ENCODE data around the gene FPR1.

Gene FPR1

DNA sequence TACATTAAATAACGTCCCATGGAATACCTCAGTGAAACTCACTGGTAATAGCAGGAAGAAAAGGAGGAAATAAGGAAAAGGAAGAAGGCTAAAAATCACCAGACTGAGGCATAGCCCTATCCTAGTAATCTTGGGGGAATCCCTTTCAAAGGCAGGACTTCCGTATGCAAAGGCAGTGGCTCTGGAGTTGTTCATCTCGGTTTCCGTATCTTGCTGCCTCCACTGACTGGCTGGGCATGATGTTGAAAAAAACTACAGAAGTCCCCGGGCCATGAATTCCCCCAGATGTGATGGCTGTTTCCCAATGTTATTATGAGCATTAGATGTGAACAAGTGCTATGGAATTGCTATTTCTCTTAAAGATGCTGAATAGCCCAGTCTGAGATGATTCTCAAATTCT, 14.8 kb upstream of the FPR1 start:
- CTCF ChIA-PET, result no interaction called here
- POLR2A ChIA-PET, result no interaction called here
- DNase-seq (ENCODE audit: extremely low spot score), result no peak
- TF ChIP-seq NFRKB (IDR thresholded peaks at IDR 0.05) (no peak), BHLHE40 (IDR thresholded peaks at IDR 0.05; ENCODE audit: borderline replicate concordance) (no peak), CTBP1 (IDR thresholded peaks at IDR 0.05; ENCODE audit: borderline replicate concordance) (no peak)

DNA sequence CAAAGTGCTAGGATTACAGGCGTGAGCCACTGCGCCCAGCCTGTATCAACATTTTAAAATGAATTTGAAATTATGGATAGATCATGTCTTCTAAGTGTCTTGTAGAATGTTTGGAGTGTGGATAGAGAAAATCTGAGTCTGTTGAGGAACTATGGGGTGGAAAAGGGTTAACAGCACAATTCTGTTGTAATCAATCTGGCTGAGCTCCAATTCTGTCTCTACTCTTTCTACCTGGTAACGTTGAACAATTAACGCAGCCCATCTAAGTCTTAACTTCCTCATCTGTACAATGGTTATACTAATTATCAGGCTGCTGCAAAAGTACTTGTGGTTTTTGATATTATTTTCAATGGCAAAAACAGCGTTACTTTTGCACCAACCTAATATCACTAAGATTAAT, 13.4 kb upstream of the FPR1 start:
- DNase-seq (ENCODE audit: extremely low spot score), result no peak
- TF ChIP-seq LEF1 (IDR thresholded peaks at IDR 0.05; ENCODE audit: borderline replicate concordance) (no peak), FOXK2 (IDR thresholded peaks at IDR 0.05) (no peak), HDGF (IDR thresholded peaks at IDR 0.05; ENCODE audit: borderline replicate concordance) (no peak)
- TF ChIP-seq, protein P1, sequence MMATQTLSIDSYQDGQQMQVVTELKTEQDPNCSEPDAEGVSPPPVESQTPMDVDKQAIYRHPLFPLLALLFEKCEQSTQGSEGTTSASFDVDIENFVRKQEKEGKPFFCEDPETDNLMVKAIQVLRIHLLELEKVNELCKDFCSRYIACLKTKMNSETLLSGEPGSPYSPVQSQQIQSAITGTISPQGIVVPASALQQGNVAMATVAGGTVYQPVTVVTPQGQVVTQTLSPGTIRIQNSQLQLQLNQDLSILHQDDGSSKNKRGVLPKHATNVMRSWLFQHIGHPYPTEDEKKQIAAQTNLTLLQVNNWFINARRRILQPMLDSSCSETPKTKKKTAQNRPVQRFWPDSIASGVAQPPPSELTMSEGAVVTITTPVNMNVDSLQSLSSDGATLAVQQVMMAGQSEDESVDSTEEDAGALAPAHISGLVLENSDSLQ (IDR thresholded peaks at IDR 0.05), result no peak
- ChIA-PET POLR2A (no interaction called here), CTCF (no interaction called here)

DNA sequence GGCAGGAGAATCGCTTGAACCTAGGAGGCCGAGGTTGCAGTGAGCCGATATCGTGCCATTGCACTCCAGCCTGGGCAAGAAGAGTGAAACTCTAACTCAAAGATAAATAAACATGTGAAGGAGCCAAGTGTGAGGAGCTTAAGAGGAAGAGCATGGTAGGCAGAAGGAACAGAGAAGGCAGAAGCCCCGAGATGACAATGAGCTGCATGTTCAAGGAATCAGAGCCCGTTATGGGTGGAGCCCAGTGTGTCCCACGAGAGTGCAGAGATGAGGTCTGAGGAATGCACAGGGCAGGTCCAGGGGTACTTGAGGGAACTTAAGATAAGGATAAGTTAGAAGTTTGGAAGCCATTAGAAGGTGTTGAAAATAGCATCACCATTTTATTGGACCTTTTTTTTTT, 10.0 kb upstream of the FPR1 start:
- ChIA-PET CTCF (no interaction called here), POLR2A (no interaction called here)
- DNase-seq (ENCODE audit: extremely low spot score), result no peak
- TF ChIP-seq LEF1 (IDR thresholded peaks at IDR 0.05; ENCODE audit: borderline replicate concordance), result no peak

DNA sequence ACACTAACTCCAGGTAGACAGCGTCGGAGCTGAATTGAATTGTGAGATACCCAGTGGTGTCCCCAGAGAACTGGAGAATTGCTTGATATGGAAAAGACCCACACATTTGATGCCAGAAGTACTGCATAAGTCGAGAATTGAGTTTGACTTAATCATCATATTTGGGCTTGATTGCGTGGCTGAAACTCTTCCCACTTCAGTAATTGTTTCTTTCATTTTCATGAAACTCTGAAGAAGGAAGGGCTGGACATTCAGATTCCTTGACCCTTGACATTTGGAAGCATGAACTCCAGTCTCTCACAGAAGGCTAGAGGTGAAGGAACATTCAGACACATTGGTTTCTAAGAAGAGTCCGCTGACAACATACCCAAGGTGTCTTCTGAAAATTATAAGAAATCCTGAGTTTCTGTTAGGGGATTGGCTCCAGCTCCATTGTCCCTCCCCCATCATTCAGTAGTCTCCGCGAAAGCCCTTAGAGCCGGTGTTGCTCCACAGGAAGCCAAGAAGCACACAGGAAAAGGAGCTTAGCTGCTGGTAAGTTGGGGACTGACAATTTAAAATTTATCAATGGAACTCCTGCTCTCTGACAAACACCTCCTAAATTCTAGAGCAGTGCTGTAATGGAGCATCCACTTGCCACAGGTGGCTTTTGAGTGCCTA, 9.1 kb upstream of the FPR1 start, which contains the start of gene FPR2:
Gene FPR2, plus strand, starts transcription at position 484 of the 660 bp plus-strand sequence. CDS start 7,479 bp downstream, outside the sequence.
- TF ChIP-seq FOXM1 (IDR thresholded peaks at IDR 0.05; ENCODE audit: borderline replicate concordance) (no peak), L3MBTL2 (conservative IDR thresholded peaks at IDR 0.05) (no peak), FOXK2 (IDR thresholded peaks at IDR 0.05) (no peak), CTBP1 (IDR thresholded peaks at IDR 0.05; ENCODE audit: borderline replicate concordance) (no peak), ELF4 (IDR thresholded peaks at IDR 0.05) (no peak), NFRKB (IDR thresholded peaks at IDR 0.05) (no peak), TARDBP (IDR thresholded peaks at IDR 0.05) (no peak), FOXA1 (IDR thresholded peaks at IDR 0.05) (no peak)
- ChIA-PET CTCF (no interaction called here), POLR2A (no interaction called here)
- no peak for DNase-seq (ENCODE audit: extremely low spot score)

DNA sequence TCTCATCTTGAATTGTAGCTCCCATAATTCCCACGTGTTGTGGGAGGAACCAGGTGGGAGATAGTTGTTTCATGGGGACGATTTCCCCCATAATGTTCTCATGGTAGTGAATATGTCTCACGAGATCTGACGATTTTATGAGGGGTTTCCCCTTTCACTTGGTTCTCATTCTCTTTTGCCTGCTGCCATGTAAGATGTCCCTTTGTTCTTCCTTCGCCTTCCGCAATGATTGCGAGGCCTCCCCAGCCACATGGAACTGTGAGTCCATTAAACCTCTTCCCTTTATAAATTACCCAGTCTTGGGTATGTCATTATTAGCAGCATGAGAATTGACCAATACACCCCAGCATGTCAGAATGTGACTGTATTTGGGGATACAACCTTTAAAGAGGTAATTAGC, 3.9 kb upstream of the FPR1 start:
- ChIA-PET POLR2A (no interaction called here), CTCF (no interaction called here)

DNA sequence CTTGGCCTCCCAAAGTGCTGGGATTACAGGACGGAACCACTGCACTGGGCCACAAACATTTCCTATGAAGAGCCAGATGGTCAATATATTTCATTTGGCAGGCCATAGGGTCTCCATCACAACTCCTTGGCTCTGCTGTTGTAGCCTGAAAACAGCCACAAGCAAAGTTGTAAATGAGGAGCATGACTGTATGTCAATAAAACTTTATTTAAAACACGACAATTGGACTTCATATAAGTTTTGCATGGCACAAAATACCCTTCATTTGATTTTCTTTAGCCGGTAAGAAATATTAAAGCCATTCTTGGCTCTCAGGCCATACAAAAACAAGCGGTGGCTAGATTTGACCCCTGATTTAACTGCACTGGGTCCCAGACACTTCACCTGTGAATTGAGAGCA, 3.1 kb upstream of the FPR1 start:
- CTCF ChIA-PET, result no interaction called here

More for the DNA sequence above, 3.9 kb upstream of the FPR1 start:
- no peak for TF ChIP-seq TARDBP (IDR thresholded peaks at IDR 0.05)
- no peak for TF ChIP-seq ZNF384 (IDR thresholded peaks at IDR 0.05)
- no peak for TF ChIP-seq FOXK2 (IDR thresholded peaks at IDR 0.05)
- no peak for TF ChIP-seq FOXM1 (IDR thresholded peaks at IDR 0.05; ENCODE audit: borderline replicate concordance)
- TF ChIP-seq L3MBTL2 (conservative IDR thresholded peaks at IDR 0.05), result no peak
- no peak for TF ChIP-seq SP1 (IDR thresholded peaks at IDR 0.05)
- no peak for TF ChIP-seq BHLHE40 (IDR thresholded peaks at IDR 0.05; ENCODE audit: borderline replicate concordance)
- DNase-seq (ENCODE audit: extremely low spot score), result no peak

DNA sequence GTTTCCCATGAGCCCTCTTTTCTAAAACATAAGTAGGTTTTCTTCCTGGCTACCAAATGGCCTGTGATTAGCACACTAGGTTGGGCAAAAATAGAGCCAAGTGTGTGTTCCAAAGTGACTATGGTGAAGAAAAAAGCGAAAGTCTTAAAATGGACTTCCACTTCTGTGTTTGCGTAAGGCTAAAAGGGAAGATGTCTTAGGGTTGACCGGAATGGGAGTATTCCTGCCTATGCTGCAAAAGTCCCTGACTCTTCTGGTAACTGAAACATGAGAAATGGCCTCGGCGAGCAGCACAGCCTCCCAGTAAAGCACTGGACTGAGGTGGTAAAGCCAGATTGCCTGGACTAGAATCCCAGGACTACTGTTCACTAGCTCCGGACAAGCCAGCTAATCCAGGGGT, 2.4 kb upstream of the FPR1 start:
- TF ChIP-seq LEF1 (IDR thresholded peaks at IDR 0.05; ENCODE audit: borderline replicate concordance) (no peak), FOXA1 (IDR thresholded peaks at IDR 0.05) (no peak), NFRKB (IDR thresholded peaks at IDR 0.05) (no peak), TARDBP (IDR thresholded peaks at IDR 0.05) (no peak), CTBP1 (IDR thresholded peaks at IDR 0.05; ENCODE audit: borderline replicate concordance) (no peak), SUZ12 (IDR thresholded peaks at IDR 0.05) (no peak), FOXM1 (IDR thresholded peaks at IDR 0.05; ENCODE audit: borderline replicate concordance) (no peak), HDGF (IDR thresholded peaks at IDR 0.05; ENCODE audit: borderline replicate concordance) (no peak), SP1 (IDR thresholded peaks at IDR 0.05) (no peak), ARNT (IDR thresholded peaks at IDR 0.05) (no peak), ELF4 (IDR thresholded peaks at IDR 0.05) (no peak), L3MBTL2 (conservative IDR thresholded peaks at IDR 0.05) (no peak), ZNF384 (IDR thresholded peaks at IDR 0.05) (no peak)
- TF ChIP-seq, protein P1 (IDR thresholded peaks at IDR 0.05), result no peak
- CTCF ChIA-PET, result no interaction called here
- POLR2A ChIA-PET, result no interaction called here
- DNase-seq (ENCODE audit: extremely low spot score), result no peak

More for the DNA sequence above, 3.1 kb upstream of the FPR1 start:
- DNase-seq (ENCODE audit: extremely low spot score), result no peak
- POLR2A ChIA-PET, result no interaction called here
- TF ChIP-seq ELF4 (IDR thresholded peaks at IDR 0.05) (no peak), FOXK2 (IDR thresholded peaks at IDR 0.05) (no peak), CTBP1 (IDR thresholded peaks at IDR 0.05; ENCODE audit: borderline replicate concordance) (no peak), HDGF (IDR thresholded peaks at IDR 0.05; ENCODE audit: borderline replicate concordance) (no peak), L3MBTL2 (conservative IDR thresholded peaks at IDR 0.05) (no peak), BHLHE40 (IDR thresholded peaks at IDR 0.05; ENCODE audit: borderline replicate concordance) (no peak), FOXM1 (IDR thresholded peaks at IDR 0.05; ENCODE audit: borderline replicate concordance) (no peak), SP1 (IDR thresholded peaks at IDR 0.05) (no peak), ARNT (IDR thresholded peaks at IDR 0.05) (no peak), TARDBP (IDR thresholded peaks at IDR 0.05) (no peak), SUZ12 (IDR thresholded peaks at IDR 0.05) (no peak), FOXA1 (IDR thresholded peaks at IDR 0.05) (no peak), ZNF384 (IDR thresholded peaks at IDR 0.05) (no peak)
- TF ChIP-seq, protein P1 (IDR thresholded peaks at IDR 0.05), result no peak

Data from HEK293T (cell line).